PC-3 (cell line): ENCODE data around the gene CSTF3. TPM values are rescaled to one million over a fixed set of nuclear protein-coding genes. Genes with fewer than 3 reads are reported as not detected.

ENCODE experiments used
- ATAC-seq: fragments of 200-7000 bp; cut with Tn5 transposase; 2 replicates; pipeline ENCODE4 v1.9.1; 2020; ENCODE audit warnings: mild to moderate bottlenecking, moderate library complexity
- BruUV-seq: library from RNA; stranded (reverse); fragments of 400-500 nt; replicated peaks from 2 replicates; lab custom pipeline; 2021; lab: Mats Ljungman, UMichigan
- CTCF ChIA-PET: fragments of 300-600 bp; sonication (Branson Sonifier 250); formaldehyde crosslinking; loops from one replicate; lab custom pipeline; 2022; ENCODE audit warnings: antibody characterized with exemption; lab: Charles Lee
- POLR2A ChIA-PET: fragments of 300-600 bp; sonication (Branson Sonifier 250); formaldehyde crosslinking; loops from one replicate; lab custom pipeline; 2022; ENCODE audit warnings: antibody characterized with exemption; ENCODE audit not compliant: unreplicated experiment; lab: Charles Lee
- DNase-seq: peaks from one replicate; pipeline ENCODE4 v3.0.0-alpha.2; 2015
- H2AFZ ChIP-seq: fragments of 300-600 bp; sonication (generic); 2 replicates; pipeline ENCODE4 v1.6.0; 2016; ENCODE audit warnings: antibody characterized with exemption, low read length
- H3F3A ChIP-seq: fragments of 300-600 bp; sonication (generic); one replicate; pipeline ENCODE4 v1.6.0; 2017; ENCODE audit warnings: antibody characterized with exemption, low read length, control low read depth, mild to moderate bottlenecking; ENCODE audit not compliant: unreplicated experiment
- H3K27ac ChIP-seq: fragments of 300-600 bp; sonication (generic); 2 replicates; pipeline ENCODE4 v1.5.1; 2016; ENCODE audit warnings: mild to moderate bottlenecking, low read length
- H3K27me3 ChIP-seq: fragments of 300-600 bp; sonication (generic); 2 replicates; pipeline ENCODE4 v1.6.1; 2016; ENCODE audit warnings: low read length, mixed read lengths
- H3K36me3 ChIP-seq: fragments of 300-600 bp; sonication (generic); 2 replicates; pipeline ENCODE4 v1.6.1; 2016; ENCODE audit warnings: low read depth, mixed run types, low read length, mixed read lengths
- H3K4me1 ChIP-seq: fragments of 300-600 bp; sonication (generic); 2 replicates; pipeline ENCODE4 v1.5.1; 2016; ENCODE audit warnings: low read length; ENCODE audit not compliant: insufficient read depth
- H3K4me2 ChIP-seq: fragments of 300-600 bp; sonication (generic); 2 replicates; pipeline ENCODE4 v1.6.0; 2016; ENCODE audit warnings: low read length
- H3K4me3 ChIP-seq: fragments of 300-600 bp; sonication (generic); 2 replicates; pipeline ENCODE4 v1.5.1; 2016; ENCODE audit warnings: mild to moderate bottlenecking, low read length, mixed read lengths
- H3K79me2 ChIP-seq: fragments of 300-600 bp; sonication (generic); 2 replicates; pipeline ENCODE4 v1.6.1; 2017; ENCODE audit warnings: low read length, mixed read lengths
- H3K9ac ChIP-seq: fragments of 300-600 bp; sonication (generic); 2 replicates; pipeline ENCODE4 v1.6.0; 2016; ENCODE audit warnings: mild to moderate bottlenecking, low read length
- H3K9me2 ChIP-seq: fragments of 300-600 bp; sonication (generic); replicated peaks from 2 replicates; pipeline ENCODE4 v1.6.1; 2016; ENCODE audit warnings: mixed run types, low read length, mixed read lengths
- H3K9me3 ChIP-seq: fragments of 300-600 bp; sonication (generic); 2 replicates; pipeline ENCODE4 v1.6.1; 2016; ENCODE audit warnings: low read length, mixed read lengths
- H4K20me1 ChIP-seq: fragments of 300-600 bp; sonication (generic); 2 replicates; pipeline ENCODE4 v1.6.1; 2016; ENCODE audit warnings: low read length, mixed read lengths
- EZH2 ChIP-seq: fragments of 300-600 bp; sonication (generic); IDR thresholded peaks from one replicate; pipeline ENCODE4 v1.6.1; 2017; ENCODE audit warnings: antibody characterized with exemption, mild to moderate bottlenecking, low read length; ENCODE audit not compliant: unreplicated experiment
- EZH2phosphoT487 ChIP-seq: fragments of 300-600 bp; sonication (generic); IDR thresholded peaks from 2 replicates; pipeline ENCODE4 v1.6.1; 2018; ENCODE audit warnings: mild to moderate bottlenecking, antibody characterized with exemption, low read length, borderline replicate concordance
- intact Hi-C: fragments of 100-400 bp; cut with micrococcal nuclease; formaldehyde crosslinking; loops from 2 replicates; pipeline ENCODE4 v1.9.0; 2023
- total RNA-seq: library from RNA; depleted of rRNA; stranded (reverse); fragments of >200 nt; gene quantifications from 2 replicates; pipeline ENCODE4 v1.2.3, GENCODE V29; 2014
- TF ChIP-seq, protein P1 (sequence below): fragments of 300-600 bp; sonication (generic); conservative IDR thresholded peaks from 2 replicates; pipeline ENCODE4 v1.5.1; 2017; ENCODE audit warnings: antibody characterized with exemption, low read depth, mild to moderate bottlenecking, low read length

CSTF3 gene
- total RNA-seq, 1 experiment from 2014 or later, result 30.0 TPM

DNA sequence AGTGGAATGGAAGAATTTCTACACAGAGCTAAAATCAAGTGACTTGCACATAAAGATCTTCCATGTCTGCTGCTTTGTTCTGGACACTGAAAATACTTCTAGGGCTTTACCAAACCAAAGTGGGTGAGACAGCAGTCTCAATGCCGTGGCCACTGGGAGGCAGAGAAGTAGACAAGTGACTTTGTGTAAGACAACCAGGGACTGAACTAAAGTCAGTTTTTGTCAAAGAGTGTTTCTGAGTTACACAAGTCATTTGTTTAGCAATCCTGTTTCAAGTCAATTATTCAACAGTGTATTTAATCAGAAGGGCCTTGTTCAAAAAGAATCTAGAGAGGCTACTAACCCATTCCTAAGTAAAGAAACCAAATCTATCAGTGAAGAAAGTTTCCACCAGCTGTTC, 75.3 kb downstream of the CSTF3 start:
- no peak for ATAC-seq
- no peak for DNase-seq
- H3K4me2 ChIP-seq, result no peak overlapping the region
- no peaks in the 10 kb centered on the region for H4K20me1 ChIP-seq
- CTCF ChIA-PET, result no interaction called here
- H3K9me3 ChIP-seq, result no peaks in the 10 kb centered on the region
- H3K27ac ChIP-seq, result no peak overlapping the region
- POLR2A ChIA-PET, result no interaction called here
- no peak overlapping the region for H3K4me3 ChIP-seq
- no peak overlapping the region for H2AFZ ChIP-seq
- H3K9me2 ChIP-seq, result no peaks in the 10 kb centered on the region
- no peak overlapping the region for H3K9ac ChIP-seq
- BruUV-seq, result no TSS peak
- H3K4me1 ChIP-seq, result peaks cover 11% of the 10 kb centered on the region
- no peaks in the 10 kb centered on the region for H3K79me2 ChIP-seq
- H3F3A ChIP-seq, result no peaks in the 10 kb centered on the region
- intact Hi-C loops, result no loop called here
- no peaks in the 10 kb centered on the region for H3K27me3 ChIP-seq
- TF ChIP-seq EZH2phosphoT487 (no peak), EZH2 (no peak)
- TF ChIP-seq, protein P1, sequence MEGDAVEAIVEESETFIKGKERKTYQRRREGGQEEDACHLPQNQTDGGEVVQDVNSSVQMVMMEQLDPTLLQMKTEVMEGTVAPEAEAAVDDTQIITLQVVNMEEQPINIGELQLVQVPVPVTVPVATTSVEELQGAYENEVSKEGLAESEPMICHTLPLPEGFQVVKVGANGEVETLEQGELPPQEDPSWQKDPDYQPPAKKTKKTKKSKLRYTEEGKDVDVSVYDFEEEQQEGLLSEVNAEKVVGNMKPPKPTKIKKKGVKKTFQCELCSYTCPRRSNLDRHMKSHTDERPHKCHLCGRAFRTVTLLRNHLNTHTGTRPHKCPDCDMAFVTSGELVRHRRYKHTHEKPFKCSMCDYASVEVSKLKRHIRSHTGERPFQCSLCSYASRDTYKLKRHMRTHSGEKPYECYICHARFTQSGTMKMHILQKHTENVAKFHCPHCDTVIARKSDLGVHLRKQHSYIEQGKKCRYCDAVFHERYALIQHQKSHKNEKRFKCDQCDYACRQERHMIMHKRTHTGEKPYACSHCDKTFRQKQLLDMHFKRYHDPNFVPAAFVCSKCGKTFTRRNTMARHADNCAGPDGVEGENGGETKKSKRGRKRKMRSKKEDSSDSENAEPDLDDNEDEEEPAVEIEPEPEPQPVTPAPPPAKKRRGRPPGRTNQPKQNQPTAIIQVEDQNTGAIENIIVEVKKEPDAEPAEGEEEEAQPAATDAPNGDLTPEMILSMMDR, result no peak
- peaks cover 7% of the 10 kb centered on the region for H3K36me3 ChIP-seq

DNA sequence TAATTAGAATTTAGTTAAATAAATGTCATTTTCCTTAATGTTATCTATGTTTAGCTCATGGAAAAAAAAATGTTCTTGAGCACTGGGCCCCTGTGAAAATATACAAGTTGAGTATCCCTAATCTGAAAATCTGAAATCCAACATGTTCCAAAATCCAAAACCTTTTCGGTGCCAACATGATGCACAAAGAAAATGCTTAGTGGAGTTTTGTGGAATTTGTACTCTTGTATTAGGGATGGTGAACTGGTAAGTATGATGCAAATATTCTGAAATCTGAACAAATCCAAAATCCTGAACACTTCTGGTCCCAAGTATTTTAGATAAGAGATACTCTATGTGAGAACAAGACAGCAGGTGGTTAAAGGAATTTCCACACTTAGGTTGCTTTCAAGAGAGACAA, 77.4 kb downstream of the CSTF3 start:
- CTCF ChIA-PET, result no interaction called here
- Histone ChIP-seq H3K9ac (no peak overlapping the region), H3K4me3 (no peak overlapping the region), H3K36me3 (peaks cover 5% of the 10 kb centered on the region), H3K79me2 (no peaks in the 10 kb centered on the region), H3K9me2 (no peaks in the 10 kb centered on the region), H3K4me1 (no peaks in the 10 kb centered on the region), H3K27ac (no peak overlapping the region), H3K9me3 (no peaks in the 10 kb centered on the region), H3F3A (no peaks in the 10 kb centered on the region), H4K20me1 (no peaks in the 10 kb centered on the region), H3K27me3 (no peaks in the 10 kb centered on the region), H2AFZ (no peak overlapping the region), H3K4me2 (no peak overlapping the region)
- POLR2A ChIA-PET, result no interaction called here
- BruUV-seq, result no TSS peak
- TF ChIP-seq EZH2phosphoT487 (no peak), EZH2 (no peak)
- TF ChIP-seq, protein P1, result no peak
- ATAC-seq, result no peak
- no peak for DNase-seq
- intact Hi-C loops, result no loop called here

DNA sequence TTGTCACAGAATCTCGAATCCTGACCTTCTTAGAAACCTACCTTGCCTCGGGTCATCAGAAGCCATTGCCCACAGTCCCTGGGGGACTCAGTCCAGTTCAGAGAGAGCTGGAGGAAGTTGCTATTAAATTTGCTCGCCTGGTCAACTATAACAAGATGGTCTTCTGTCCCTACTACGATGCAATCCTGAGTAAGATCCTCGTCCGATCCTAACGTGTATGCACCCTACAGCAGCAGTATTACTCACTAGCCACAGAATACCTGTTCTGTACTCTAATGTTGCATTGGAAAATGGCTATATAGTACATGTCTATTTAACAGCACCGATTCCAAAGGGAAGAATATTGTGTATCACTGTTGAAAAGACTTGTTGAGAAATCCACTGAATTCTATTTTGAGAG, 88.8 kb downstream of the CSTF3 start:
- no peak for DNase-seq

More for the DNA sequence above, 88.8 kb downstream of the CSTF3 start:
- no peak for TF ChIP-seq EZH2
- no peak for TF ChIP-seq EZH2phosphoT487
- TF ChIP-seq, protein P1, result no peak
- Histone ChIP-seq H2AFZ (no peak overlapping the region), H3K9me2 (no peaks in the 10 kb centered on the region), H4K20me1 (no peaks in the 10 kb centered on the region), H3K4me1 (no peaks in the 10 kb centered on the region), H3K9ac (no peak overlapping the region), H3K27ac (no peak overlapping the region), H3F3A (no peaks in the 10 kb centered on the region), H3K79me2 (no peaks in the 10 kb centered on the region), H3K36me3 (peaks cover 3% of the 10 kb centered on the region; the same call in 1 of the 2 replicates), H3K4me2 (no peak overlapping the region), H3K9me3 (no peaks in the 10 kb centered on the region), H3K27me3 (no peaks in the 10 kb centered on the region), H3K4me3 (no peak overlapping the region)
- ATAC-seq, result no peak
- POLR2A ChIA-PET, result no interaction called here
- CTCF ChIA-PET, result no interaction called here
- BruUV-seq, result no TSS peak
- intact Hi-C loops, result no loop called here
